Epithelial cell of proximal tubule (primary cell): Measurements from ENCODE around the gene VSTM5. TPM values are rescaled to one million over a fixed set of nuclear protein-coding genes. Genes with fewer than 3 reads are reported as not detected.
A peak's percentile ranks its signal among the peaks of the same experiment; 100 is the strongest.

Experiments used
- DNase-seq: peaks from one replicate; pipeline ENCODE4 v3.0.0-alpha.2; 2011; ENCODE audit warnings: low read depth
- H3K4me3 ChIP-seq: 2 replicates; pipeline ENCODE4 v1.5.1; 2011; ENCODE audit warnings: low read depth, mild to moderate bottlenecking, low read length
- CTCF ChIP-seq: conservative IDR thresholded peaks from 2 replicates; pipeline ENCODE4 v1.5.1; 2012; ENCODE audit warnings: low read depth, mild to moderate bottlenecking, low read length
- total RNA-seq: library from RNA; depleted of rRNA; stranded (reverse); fragments of >200 nt; gene quantifications from 2 replicates; pipeline ENCODE4 v1.2.3, GENCODE V29; 2015

Gene VSTM5
- total RNA-seq, 1 donor from 2014 or later: 0.17 TPM

DNA sequence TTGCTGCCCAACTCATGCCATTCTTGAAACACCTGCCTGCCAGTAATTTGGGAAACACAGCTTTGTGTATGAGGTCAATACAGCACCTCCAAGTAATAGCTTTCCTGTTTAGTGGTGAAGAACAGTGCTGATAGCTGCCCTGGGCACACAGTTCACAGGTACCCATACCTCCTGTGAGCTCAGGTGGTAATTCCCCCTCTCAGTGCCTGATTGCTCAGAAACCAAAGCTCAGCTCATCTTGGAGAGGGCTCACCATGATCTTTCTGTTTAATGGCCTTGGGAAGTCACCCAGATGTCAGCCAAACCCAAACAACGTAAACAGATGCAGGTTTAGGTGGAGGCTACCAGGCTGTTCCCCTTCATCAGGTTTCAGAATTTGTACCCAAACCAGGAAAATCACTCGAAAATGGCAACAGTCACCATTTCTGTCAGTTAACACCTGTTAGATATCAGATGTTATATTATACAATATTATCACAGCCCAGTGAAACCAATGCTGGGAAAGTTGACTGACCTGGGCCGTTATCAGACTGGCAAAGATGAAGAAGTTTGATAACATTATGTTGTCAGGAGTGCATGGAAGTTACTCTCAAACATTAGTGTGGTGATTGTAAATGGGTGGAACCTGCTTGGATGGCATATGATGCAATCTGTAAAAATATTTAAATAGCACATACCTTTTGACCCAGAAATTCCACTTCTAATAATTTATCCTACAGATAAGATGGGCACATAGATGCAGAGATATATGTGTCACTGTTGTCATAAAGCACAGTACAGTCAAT, 18.9 kb downstream of the VSTM5 start:
- TF ChIP-seq CTCF: no peak
- no peak for DNase-seq
- no peak overlapping the region for H3K4me3 ChIP-seq

DNA sequence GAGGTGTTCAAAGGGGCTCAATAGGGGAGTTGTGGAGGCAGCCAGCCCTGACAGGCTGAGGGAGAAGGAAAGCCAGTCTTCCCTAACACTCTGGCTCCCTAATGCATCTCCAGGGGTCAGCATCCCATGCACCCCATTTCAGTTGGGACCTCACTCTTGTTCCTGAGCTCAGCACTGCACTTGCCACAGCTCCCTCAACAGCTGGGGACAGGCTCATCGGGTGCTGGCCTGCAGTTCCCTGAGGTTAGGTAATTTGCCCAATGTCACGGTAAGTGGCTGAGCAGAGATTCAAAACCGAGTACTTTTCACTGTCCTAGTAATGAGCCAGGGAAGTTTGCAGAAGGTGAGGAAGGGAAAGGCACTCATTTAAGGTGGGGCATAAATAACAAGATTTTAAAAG, 20.8 kb downstream of the VSTM5 start:
- no peak overlapping the region for H3K4me3 ChIP-seq
- TF ChIP-seq CTCF: no peak
- no peak for DNase-seq

DNA sequence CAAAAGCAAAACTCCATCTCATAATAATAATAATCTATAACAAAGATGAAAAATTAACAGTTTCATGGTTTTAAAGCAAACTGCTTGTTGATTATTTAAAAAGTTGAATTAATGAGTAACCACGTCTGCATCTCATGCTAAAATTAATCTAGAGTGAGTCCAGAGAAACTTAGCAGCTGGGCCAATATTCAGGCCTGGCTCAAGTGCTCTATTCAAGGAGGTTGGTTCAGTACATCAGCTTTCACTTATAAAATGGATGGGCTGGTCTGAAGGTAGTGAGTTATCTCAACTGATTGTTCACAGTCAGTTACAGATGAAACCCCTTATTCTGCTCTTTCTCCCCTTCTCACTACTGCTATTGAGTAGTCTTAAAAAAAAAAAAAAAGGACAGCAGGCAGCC, 23.1 kb downstream of the VSTM5 start:
- H3K4me3 ChIP-seq: no peak overlapping the region
- DNase-seq: no peak
- TF ChIP-seq CTCF: no peak

DNA sequence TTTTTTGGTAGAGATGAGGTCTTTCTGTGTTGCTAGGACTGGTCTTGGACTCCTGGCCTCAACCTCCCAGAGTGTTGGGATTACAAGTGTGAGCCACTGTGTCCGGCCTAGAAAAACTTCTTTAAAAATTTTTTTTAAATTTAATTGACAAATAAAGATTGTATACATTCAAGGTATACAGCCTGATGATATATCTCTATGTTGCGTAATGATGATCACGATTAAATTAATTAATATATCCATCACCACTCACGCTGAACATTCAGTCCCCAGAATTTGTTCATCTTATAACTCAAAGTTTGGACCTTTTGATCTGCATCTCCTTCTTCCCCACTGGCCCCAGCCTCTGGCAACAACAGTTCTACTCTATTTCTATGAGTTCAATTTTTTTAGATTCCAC, 27.2 kb downstream of the VSTM5 start:
- H3K4me3 ChIP-seq: no peak overlapping the region
- no peak for DNase-seq
- TF ChIP-seq CTCF: no peak

DNA sequence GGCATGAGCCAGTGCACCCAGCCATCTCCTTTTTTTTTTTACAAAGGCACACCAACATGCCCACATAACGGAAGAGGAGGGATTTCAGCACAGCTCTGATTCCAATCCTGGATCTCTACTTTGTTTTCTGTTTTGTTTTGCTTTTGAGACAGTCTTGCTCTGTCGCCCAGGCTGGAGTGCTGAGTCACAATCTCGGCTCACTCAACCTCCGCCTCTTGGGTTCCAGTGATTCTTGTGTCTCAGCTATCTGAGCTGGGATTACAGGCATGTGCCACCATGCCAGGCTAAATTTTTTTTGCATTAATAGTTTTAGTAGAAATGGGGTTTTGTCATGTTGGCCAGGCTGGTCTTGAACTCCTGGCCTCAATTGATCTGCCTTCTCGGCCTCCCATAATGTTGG, 28.1 kb downstream of the VSTM5 start:
- peak; percentile 67 for DNase-seq
- TF ChIP-seq CTCF: no peak
- no peak overlapping the region for H3K4me3 ChIP-seq

DNA sequence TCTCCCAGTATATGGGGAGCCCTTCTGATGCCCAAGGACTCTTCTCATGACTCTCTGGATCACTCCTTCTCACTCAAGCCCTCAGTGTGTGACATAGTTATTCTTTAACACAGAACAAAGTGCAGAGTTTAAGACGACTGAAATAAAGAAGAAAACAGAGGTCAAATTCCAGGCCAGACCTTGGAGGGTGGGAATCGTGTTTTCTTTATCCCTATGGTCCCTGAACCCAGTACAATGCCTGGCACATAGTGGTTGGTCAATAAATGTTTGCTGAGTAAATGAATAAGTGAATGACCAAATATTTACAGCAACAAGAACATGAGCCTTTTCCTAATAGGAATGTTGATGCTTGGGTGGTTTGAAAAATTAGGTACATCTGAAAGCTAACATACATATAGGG, 28.8 kb downstream of the VSTM5 start:
- peak; percentile 64 for DNase-seq
- no peak for TF ChIP-seq CTCF
- H3K4me3 ChIP-seq: no peak overlapping the region

- no peak overlapping the region for H3K4me3 ChIP-seq
- no peak for TF ChIP-seq CTCF
- no peak for DNase-seq
Measured at GRCh38 chr11:93820847-93821246, 29.6 kb downstream of the VSTM5 start.
